PC-9 (cell line): ENCODE measurements around the gene INPP5A. TPM values are rescaled to one million over a fixed set of nuclear protein-coding genes. Genes with fewer than 3 reads are reported as not detected.

Experiments
- BruUV-seq: library from RNA; stranded (reverse); fragments of 400-500 nt; replicated peaks from 2 replicates; lab custom pipeline; 2021; lab: Mats Ljungman, UMichigan
- CTCF ChIA-PET: fragments of 300-600 bp; sonication (Branson Sonifier 250); formaldehyde crosslinking; loops from one replicate; lab custom pipeline; 2022; ENCODE audit warnings: antibody characterized with exemption; lab: Charles Lee
- POLR2A ChIA-PET: fragments of 300-600 bp; sonication (Branson Sonifier 250); formaldehyde crosslinking; loops from one replicate; lab custom pipeline; 2022; ENCODE audit warnings: antibody characterized with exemption; ENCODE audit not compliant: unreplicated experiment; lab: Charles Lee
- DNase-seq, 2 experiments: peaks; one replicate each; pipeline versions ENCODE4 v3.0.0 to v3.0.0-alpha.2; 2015 to 2022; ENCODE audit warnings: mixed read lengths in 1 of 2
- H2AFZ ChIP-seq: fragments of 200-600 bp; sonication (generic); 2 replicates; pipeline ENCODE4 v1.8.1; 2017; ENCODE audit warnings: antibody characterized with exemption
- H3F3A ChIP-seq: fragments of 200-600 bp; sonication (generic); 2 replicates; pipeline ENCODE4 v1.8.1; 2017; ENCODE audit warnings: antibody characterized with exemption, mild to moderate bottlenecking, low read depth; ENCODE audit not compliant: insufficient read depth
- H3K27ac ChIP-seq: fragments of 200-600 bp; sonication (generic); 2 replicates; pipeline ENCODE4 v1.6.1; 2016; ENCODE audit warnings: mixed run types
- H3K27me3 ChIP-seq: fragments of 200-600 bp; sonication (generic); 2 replicates; pipeline ENCODE4 v1.6.1; 2016; ENCODE audit warnings: low read depth, mixed run types; ENCODE audit not compliant: insufficient read depth
- H3K36me3 ChIP-seq: fragments of 200-600 bp; sonication (generic); 2 replicates; pipeline ENCODE4 v1.6.1; 2016; ENCODE audit warnings: low read depth, mixed run types
- H3K4me1 ChIP-seq: fragments of 200-600 bp; sonication (generic); replicated peaks from 2 replicates; pipeline ENCODE4 v1.6.1; 2016; ENCODE audit warnings: mixed run types; ENCODE audit not compliant: insufficient read depth
- H3K4me2 ChIP-seq: fragments of 200-600 bp; sonication (generic); 2 replicates; pipeline ENCODE4 v1.6.1; 2017; ENCODE audit warnings: mixed run types
- H3K4me3 ChIP-seq: fragments of 200-600 bp; sonication (generic); 2 replicates; pipeline ENCODE4 v1.6.1; 2016; ENCODE audit warnings: mixed run types
- H3K79me2 ChIP-seq: fragments of 200-600 bp; sonication (generic); 2 replicates; pipeline ENCODE4 v1.6.1; 2017; ENCODE audit warnings: low read depth, mixed run types
- H3K9me2 ChIP-seq: fragments of 200-600 bp; sonication (generic); 2 replicates; pipeline ENCODE4 v1.8.1; 2017; ENCODE audit warnings: mild to moderate bottlenecking; ENCODE audit not compliant: insufficient read depth
- H3K9me3 ChIP-seq: fragments of 200-600 bp; sonication (generic); 2 replicates; pipeline ENCODE4 v1.8.1; 2016; ENCODE audit warnings: low read depth; ENCODE audit not compliant: insufficient read depth
- H4K20me1 ChIP-seq: fragments of 200-600 bp; sonication (generic); 2 replicates; pipeline ENCODE4 v1.8.1; 2017; ENCODE audit not compliant: insufficient read depth
- CTCF ChIP-seq: fragments of 200-600 bp; sonication (generic); conservative IDR thresholded peaks from 2 replicates; pipeline ENCODE4 v1.6.1; 2017; ENCODE audit warnings: mixed run types, antibody characterized with exemption, mild to moderate bottlenecking, moderate library complexity
- EZH2 ChIP-seq: fragments of 200-600 bp; sonication (generic); IDR thresholded peaks from 2 replicates; pipeline ENCODE4 v1.8.0; 2017; ENCODE audit warnings: antibody characterized with exemption, low read depth
- intact Hi-C: fragments of 100-400 bp; cut with micrococcal nuclease; formaldehyde crosslinking; loops from one replicate; pipeline ENCODE4 v1.10.0; 2022; ENCODE audit not compliant: unreplicated experiment
- total RNA-seq: library from RNA; stranded (reverse); gene quantifications from 2 replicates; pipeline ENCODE4 v1.2.3, GENCODE V29; 2021

Gene INPP5A
- total RNA-seq, 1 experiment from 2014 or later = 18.4 TPM

DNA sequence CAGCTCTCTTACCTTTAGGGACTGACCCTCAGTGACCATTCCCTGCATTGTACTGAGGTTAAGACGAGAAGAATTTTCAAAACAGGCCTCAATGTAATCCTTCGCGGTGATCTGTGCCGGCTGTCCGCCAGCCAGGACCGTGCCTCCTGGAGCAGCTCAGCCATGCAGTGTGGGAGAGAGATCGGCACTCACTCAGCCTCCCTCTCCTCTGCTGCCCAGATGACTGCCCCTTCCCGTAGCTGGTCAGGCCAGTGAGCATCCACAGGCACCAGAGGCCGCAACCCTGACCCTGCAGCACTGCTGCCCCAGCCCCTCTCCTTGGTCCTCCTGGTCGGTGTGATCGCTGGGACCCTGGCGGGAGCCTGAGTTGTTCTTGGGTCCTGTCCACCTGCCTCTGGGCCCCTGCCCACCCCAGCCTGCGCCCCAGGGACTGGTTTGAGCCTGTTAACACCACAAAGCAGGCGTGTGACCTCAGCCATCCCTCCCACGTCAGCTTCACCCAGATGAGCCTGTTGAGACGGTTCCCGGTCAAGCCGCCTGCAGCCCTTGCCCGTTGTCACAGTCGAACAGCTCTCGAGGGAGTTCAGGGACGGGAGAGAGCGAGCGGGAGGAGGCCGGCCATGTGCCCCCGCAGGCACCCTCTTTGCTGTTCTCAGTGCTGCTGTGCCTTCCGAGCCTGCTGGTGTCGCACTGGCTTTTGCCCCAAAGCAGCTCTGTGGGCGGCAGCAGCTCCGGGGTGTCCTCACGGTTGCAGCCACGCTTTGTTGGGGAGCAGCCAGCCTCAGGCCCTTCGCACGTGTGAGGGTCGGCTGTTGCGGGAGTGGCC lies 211.2 kb downstream of the INPP5A start:
- ChIA-PET CTCF (no interaction called here), POLR2A (no interaction called here)
- no peak for DNase-seq

GRCh38 chr10:132749371-132749795 lies 211.8 kb downstream of the INPP5A start:
- Histone ChIP-seq H3F3A (no peaks in the 10 kb centered on the region), H3K36me3 (no peaks in the 10 kb centered on the region), H2AFZ (no peak overlapping the region), H3K27ac (no peak overlapping the region), H3K4me1 (no peaks in the 10 kb centered on the region), H3K4me2 (no peak overlapping the region), H3K9me2 (no peaks in the 10 kb centered on the region), H3K9me3 (no peaks in the 10 kb centered on the region), H4K20me1 (no peaks in the 10 kb centered on the region), H3K79me2 (no peaks in the 10 kb centered on the region), H3K27me3 (no peaks in the 10 kb centered on the region), H3K4me3 (no peak overlapping the region)
- TF ChIP-seq CTCF (no peak), EZH2 (no peak)
- ChIA-PET POLR2A (no interaction called here), CTCF (no interaction called here)
- no peak for DNase-seq
- BruUV-seq = no TSS peak
- intact Hi-C loops = no loop called here

More for the DNA sequence above, 211.2 kb downstream of the INPP5A start:
- H2AFZ ChIP-seq = no peak overlapping the region
- BruUV-seq = no TSS peak
- intact Hi-C loops = no loop called here
- H4K20me1 ChIP-seq = no peaks in the 10 kb centered on the region
- H3K9me3 ChIP-seq = no peaks in the 10 kb centered on the region
- H3K4me3 ChIP-seq = no peak overlapping the region
- H3K27ac ChIP-seq = no peak overlapping the region
- no peaks in the 10 kb centered on the region for H3K27me3 ChIP-seq
- no peaks in the 10 kb centered on the region for H3K9me2 ChIP-seq
- no peaks in the 10 kb centered on the region for H3K36me3 ChIP-seq
- no peak for TF ChIP-seq CTCF
- TF ChIP-seq EZH2 = no peak
- H3F3A ChIP-seq = no peaks in the 10 kb centered on the region
- no peaks in the 10 kb centered on the region for H3K79me2 ChIP-seq
- H3K4me1 ChIP-seq = no peaks in the 10 kb centered on the region
- no peak overlapping the region for H3K4me2 ChIP-seq

DNA sequence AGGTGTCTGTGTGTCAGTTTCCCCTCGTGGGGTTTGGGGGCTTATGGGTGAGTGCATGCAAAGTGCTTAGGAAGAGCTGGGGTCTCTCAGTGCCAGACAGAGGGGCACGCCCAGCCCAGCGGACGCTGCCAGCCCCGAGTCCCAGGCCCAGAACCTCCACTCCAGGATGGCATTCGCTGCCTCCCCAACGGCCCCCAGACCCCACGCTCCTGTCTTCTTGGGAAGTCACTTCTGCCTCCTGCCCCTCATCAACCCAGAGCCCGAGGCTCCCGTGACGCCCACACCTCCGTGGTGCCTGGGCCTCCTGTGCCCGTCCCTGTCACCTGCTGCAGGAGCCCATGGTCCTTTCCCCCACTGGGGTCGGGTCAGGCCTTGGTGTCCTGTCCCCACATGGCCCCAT lies 213.3 kb downstream of the INPP5A start:
- no peaks in the 10 kb centered on the region for H4K20me1 ChIP-seq
- no peaks in the 10 kb centered on the region for H3K9me2 ChIP-seq
- POLR2A ChIA-PET = no interaction called here
- TF ChIP-seq EZH2 (no peak), CTCF (no peak)
- H3K9me3 ChIP-seq = no peaks in the 10 kb centered on the region
- H3K4me1 ChIP-seq = no peaks in the 10 kb centered on the region
- H3K79me2 ChIP-seq = no peaks in the 10 kb centered on the region
- intact Hi-C loops = no loop called here
- no peak overlapping the region for H2AFZ ChIP-seq
- H3F3A ChIP-seq = no peaks in the 10 kb centered on the region
- no TSS peak for BruUV-seq
- no peaks in the 10 kb centered on the region for H3K27me3 ChIP-seq
- no peak for DNase-seq
- H3K4me2 ChIP-seq = no peak overlapping the region
- no peak overlapping the region for H3K4me3 ChIP-seq
- CTCF ChIA-PET = no interaction called here
- no peaks in the 10 kb centered on the region for H3K36me3 ChIP-seq
- H3K27ac ChIP-seq = no peak overlapping the region
